Glutamatergic neuron (in vitro differentiated cells): ENCODE data around the gene HS2ST1. TPM values are rescaled to one million over a fixed set of nuclear protein-coding genes. Genes with fewer than 3 reads are reported as not detected.

Experiments
- DNase-seq: peaks from one replicate; pipeline ENCODE4 v3.0.0; 2022
- H3K27ac Mint-ChIP-seq: one replicate; pipeline ENCODE4 v1.8.0; 2020; ENCODE audit warnings: mild to moderate bottlenecking, mixed read lengths, inconsistent platforms; ENCODE audit not compliant: unreplicated experiment
- H3K27me3 Mint-ChIP-seq: one replicate; pipeline ENCODE4 v1.8.0; 2020; ENCODE audit warnings: mild to moderate bottlenecking, moderate library complexity, mixed read lengths, inconsistent platforms; ENCODE audit not compliant: unreplicated experiment
- H3K36me3 Mint-ChIP-seq: one replicate; pipeline ENCODE4 v1.8.0; 2020; ENCODE audit warnings: mild to moderate bottlenecking, mixed read lengths, inconsistent platforms; ENCODE audit not compliant: unreplicated experiment
- H3K4me1 Mint-ChIP-seq: one replicate; pipeline ENCODE4 v1.8.0; 2020; ENCODE audit warnings: mild to moderate bottlenecking, low read depth, mixed read lengths, inconsistent platforms; ENCODE audit not compliant: unreplicated experiment
- H3K4me3 Mint-ChIP-seq: one replicate; pipeline ENCODE4 v1.8.0; 2020; ENCODE audit warnings: mild to moderate bottlenecking, mixed read lengths, inconsistent platforms; ENCODE audit not compliant: unreplicated experiment
- H3K9me3 Mint-ChIP-seq: one replicate; pipeline ENCODE4 v1.8.0; 2020; ENCODE audit warnings: mild to moderate bottlenecking, moderate library complexity, mixed read lengths, inconsistent platforms; ENCODE audit not compliant: unreplicated experiment
- CTCF ChIP-seq: fragments of 200-600 bp; sonication (generic); IDR thresholded peaks from one replicate; pipeline ENCODE4 v1.5.0; 2021; ENCODE audit not compliant: partially characterized antibody, unreplicated experiment
- total RNA-seq: library from RNA; stranded (reverse); fragmentation: NEBNext Ultra II Directional; extraction: Animal tissue kit (Norgen Biotek cat#: 25700); gene quantifications from one replicate; pipeline ENCODE4 v1.2.1, GENCODE V29; 2021; ENCODE audit not compliant: unreplicated experiment

HS2ST1 gene
- total RNA-seq, 1 donor from 2014 or later, result 12.9 TPM

GRCh38 chr1:87155170-87155569 is 240.7 kb downstream of the HS2ST1 start:
- Mint-ChIP-seq H3K9me3 (peaks cover 1% of the 10 kb centered on the region), H3K4me3 (no peak overlapping the region), H3K27ac (no peak overlapping the region), H3K4me1 (peaks cover 27% of the 10 kb centered on the region), H3K36me3 (no peaks in the 10 kb centered on the region), H3K27me3 (peaks cover 3% of the 10 kb centered on the region)
- no peak for DNase-seq
- TF ChIP-seq CTCF, result no peak

- peaks cover 27% of the 10 kb centered on the region for H3K4me1 Mint-ChIP-seq
- TF ChIP-seq CTCF, result no peak
- peak overlapping the region; percentile 13 for H3K27ac Mint-ChIP-seq
- H3K9me3 Mint-ChIP-seq, result peaks cover 1% of the 10 kb centered on the region
- DNase-seq, result no peak
- peaks cover 3% of the 10 kb centered on the region for H3K27me3 Mint-ChIP-seq
- peak overlapping the region; percentile 23 for H3K4me3 Mint-ChIP-seq
- no peaks in the 10 kb centered on the region for H3K36me3 Mint-ChIP-seq
Measured at GRCh38 chr1:87155648-87156047, 241.2 kb downstream of the HS2ST1 start.

- Mint-ChIP-seq H3K36me3 (no peaks in the 10 kb centered on the region), H3K27ac (no peak overlapping the region), H3K4me1 (peaks cover 27% of the 10 kb centered on the region), H3K4me3 (peak overlapping the region; percentile 13), H3K9me3 (peaks cover 1% of the 10 kb centered on the region), H3K27me3 (no peaks in the 10 kb centered on the region)
- no peak for DNase-seq
- TF ChIP-seq CTCF, result no peak
Measured at GRCh38 chr1:87156124-87156523, 241.7 kb downstream of the HS2ST1 start.

GRCh38 chr1:87159378-87159915 is 245.0 kb downstream of the HS2ST1 start:
- no peaks in the 10 kb centered on the region for H3K36me3 Mint-ChIP-seq
- H3K4me3 Mint-ChIP-seq, result no peak overlapping the region
- H3K27me3 Mint-ChIP-seq, result no peaks in the 10 kb centered on the region
- H3K9me3 Mint-ChIP-seq, result peaks cover 1% of the 10 kb centered on the region
- peaks cover 16% of the 10 kb centered on the region for H3K4me1 Mint-ChIP-seq
- H3K27ac Mint-ChIP-seq, result no peak overlapping the region
- no peak for DNase-seq
- no peak for TF ChIP-seq CTCF

Other genes starting within 250 kb of the HS2ST1 start
- gene SH3GLB1, start 210.1 kb upstream of the HS2ST1 start, total RNA-seq, result 113 TPM
- gene SELENOF, start 509 bp upstream of the HS2ST1 start, total RNA-seq, result 95.2 TPM